Peyer's patch (tissue), 4 donors: ENCODE measurements around the gene BANK1.

Source experiments
- POLR2A ChIP-seq, 2 donors: fragments of 450-650 bp; IDR thresholded peaks; one replicate each; pipeline ENCODE4 v1.5.1; 2017; ENCODE audit warnings: antibody characterized with exemption in 2 of 2, mild to moderate bottlenecking in 2 of 2, moderate library complexity in 2 of 2
- TF ChIP-seq, protein P1 (sequence below), 6 experiments: fragments of 450-650 bp in 4 of 6; fragments of 200-600 bp in 2 of 6; sonication (generic) in 1 of 6; IDR thresholded peaks; one replicate each; pipeline ENCODE4 v1.5.1; 2017 to 2019; ENCODE audit warnings: antibody characterized with exemption in 6 of 6, mild to moderate bottlenecking in 3 of 6, moderate library complexity in 1 of 6

DNA sequence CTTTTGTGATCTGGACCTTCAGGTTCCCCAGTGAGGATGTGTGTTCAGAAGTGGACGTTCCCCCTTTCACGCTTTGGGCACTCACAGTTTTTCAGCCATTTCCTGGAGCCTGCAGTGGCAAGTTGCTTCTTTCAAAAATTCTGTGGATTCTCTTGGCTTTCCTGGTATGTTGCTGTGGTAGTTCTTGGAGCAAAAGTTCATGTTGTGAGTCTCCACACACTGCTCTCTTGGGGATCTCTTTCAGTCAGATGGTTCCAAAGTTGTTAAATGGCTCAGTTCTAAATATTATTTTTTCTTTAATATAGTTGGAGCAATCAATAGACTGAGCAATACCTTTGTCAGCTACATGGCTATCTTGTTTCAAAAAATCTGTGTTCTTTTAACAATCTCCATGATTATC, 28.5 kb upstream of the BANK1 start:
- TF ChIP-seq, protein P1, sequence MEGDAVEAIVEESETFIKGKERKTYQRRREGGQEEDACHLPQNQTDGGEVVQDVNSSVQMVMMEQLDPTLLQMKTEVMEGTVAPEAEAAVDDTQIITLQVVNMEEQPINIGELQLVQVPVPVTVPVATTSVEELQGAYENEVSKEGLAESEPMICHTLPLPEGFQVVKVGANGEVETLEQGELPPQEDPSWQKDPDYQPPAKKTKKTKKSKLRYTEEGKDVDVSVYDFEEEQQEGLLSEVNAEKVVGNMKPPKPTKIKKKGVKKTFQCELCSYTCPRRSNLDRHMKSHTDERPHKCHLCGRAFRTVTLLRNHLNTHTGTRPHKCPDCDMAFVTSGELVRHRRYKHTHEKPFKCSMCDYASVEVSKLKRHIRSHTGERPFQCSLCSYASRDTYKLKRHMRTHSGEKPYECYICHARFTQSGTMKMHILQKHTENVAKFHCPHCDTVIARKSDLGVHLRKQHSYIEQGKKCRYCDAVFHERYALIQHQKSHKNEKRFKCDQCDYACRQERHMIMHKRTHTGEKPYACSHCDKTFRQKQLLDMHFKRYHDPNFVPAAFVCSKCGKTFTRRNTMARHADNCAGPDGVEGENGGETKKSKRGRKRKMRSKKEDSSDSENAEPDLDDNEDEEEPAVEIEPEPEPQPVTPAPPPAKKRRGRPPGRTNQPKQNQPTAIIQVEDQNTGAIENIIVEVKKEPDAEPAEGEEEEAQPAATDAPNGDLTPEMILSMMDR (IDR thresholded peaks at IDR 0.05) = no peak
- TF ChIP-seq POLR2A (IDR thresholded peaks at IDR 0.05) = no peak
